Gastroesophageal sphincter (tissue), 3 donors: ENCODE results near the gene TMEM217.

Experiments used
- POLR2A ChIP-seq, 2 donors: fragments of 450-650 bp; IDR thresholded peaks; one replicate each; pipeline ENCODE4 v1.6.1; 2017; ENCODE audit warnings: antibody characterized with exemption in 2 of 2, mild to moderate bottlenecking in 2 of 2, moderate library complexity in 1 of 2
- TF ChIP-seq, protein P1 (sequence below), 4 experiments: fragments of 200-600 bp in 2 of 4; fragments of 450-650 bp in 2 of 4; sonication (generic) in 1 of 4; IDR thresholded peaks; one replicate each; pipeline ENCODE4 v1.5.1; 2017 to 2019; ENCODE audit warnings: antibody characterized with exemption in 4 of 4, mild to moderate bottlenecking in 2 of 4, moderate library complexity in 2 of 4

DNA sequence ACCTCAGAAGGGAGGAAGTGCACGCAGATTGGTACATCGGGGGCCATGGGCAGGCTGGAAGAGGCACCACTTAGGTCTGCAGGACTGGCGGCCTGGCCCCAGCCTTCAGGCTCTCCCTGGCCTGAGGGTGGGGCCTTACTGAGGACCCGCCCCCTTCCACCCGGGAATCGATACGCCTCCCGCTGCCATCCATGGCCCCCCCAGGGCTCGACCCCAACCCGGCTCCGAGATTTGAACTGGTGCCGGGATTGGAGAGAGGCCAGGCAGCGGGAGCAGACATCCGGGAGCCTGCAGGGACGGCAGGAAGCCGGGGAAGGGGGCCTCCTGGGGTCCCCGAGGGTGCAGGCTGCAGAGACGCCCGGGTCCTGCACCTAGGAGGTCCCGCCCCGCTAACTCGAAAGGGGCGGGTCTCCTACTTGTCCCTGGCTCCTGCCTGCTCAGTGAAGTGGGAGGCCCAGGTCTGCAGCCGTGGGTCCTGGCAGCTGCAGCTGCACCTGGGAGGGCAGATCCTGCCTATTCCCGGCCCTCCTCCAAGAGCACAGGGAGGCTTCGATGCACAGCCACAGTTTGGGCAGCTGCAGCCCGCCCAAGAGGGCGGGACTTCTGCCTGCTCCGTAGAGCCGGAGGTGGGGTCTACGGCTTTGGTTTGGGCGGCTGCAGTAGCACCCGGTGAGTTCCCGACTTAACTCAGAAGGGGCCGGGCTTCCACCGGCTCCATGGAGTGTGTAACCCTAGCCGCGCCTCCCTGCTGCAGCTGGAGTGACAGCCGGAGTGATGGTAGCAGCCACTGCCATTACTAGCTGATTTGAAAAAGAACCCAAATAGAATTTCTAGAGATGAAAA, 35.6 kb downstream of the TMEM217 start:
- no peak for TF ChIP-seq POLR2A (IDR thresholded peaks at IDR 0.05)
- TF ChIP-seq, protein P1, sequence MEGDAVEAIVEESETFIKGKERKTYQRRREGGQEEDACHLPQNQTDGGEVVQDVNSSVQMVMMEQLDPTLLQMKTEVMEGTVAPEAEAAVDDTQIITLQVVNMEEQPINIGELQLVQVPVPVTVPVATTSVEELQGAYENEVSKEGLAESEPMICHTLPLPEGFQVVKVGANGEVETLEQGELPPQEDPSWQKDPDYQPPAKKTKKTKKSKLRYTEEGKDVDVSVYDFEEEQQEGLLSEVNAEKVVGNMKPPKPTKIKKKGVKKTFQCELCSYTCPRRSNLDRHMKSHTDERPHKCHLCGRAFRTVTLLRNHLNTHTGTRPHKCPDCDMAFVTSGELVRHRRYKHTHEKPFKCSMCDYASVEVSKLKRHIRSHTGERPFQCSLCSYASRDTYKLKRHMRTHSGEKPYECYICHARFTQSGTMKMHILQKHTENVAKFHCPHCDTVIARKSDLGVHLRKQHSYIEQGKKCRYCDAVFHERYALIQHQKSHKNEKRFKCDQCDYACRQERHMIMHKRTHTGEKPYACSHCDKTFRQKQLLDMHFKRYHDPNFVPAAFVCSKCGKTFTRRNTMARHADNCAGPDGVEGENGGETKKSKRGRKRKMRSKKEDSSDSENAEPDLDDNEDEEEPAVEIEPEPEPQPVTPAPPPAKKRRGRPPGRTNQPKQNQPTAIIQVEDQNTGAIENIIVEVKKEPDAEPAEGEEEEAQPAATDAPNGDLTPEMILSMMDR (IDR thresholded peaks at IDR 0.05): peak in 1 of 4 experiments; percentile 6
